Right cardiac atrium (tissue), 5 donors: ENCODE data around the gene TRMT10B. TPM values are rescaled to one million over a fixed set of nuclear protein-coding genes. Genes with fewer than 3 reads are reported as not detected.
A peak's percentile ranks its signal among the peaks of the same experiment; 100 is the strongest.
"Not testable (repeated sequence)": the region's sequence is repeated elsewhere in the genome, so short reads cannot be mapped to it uniquely, and the experiment has no call there.

Experiments
- ATAC-seq, 2 donors: fragments of 200-7000 bp; cut with Tn5 transposase; one replicate each; pipeline versions ENCODE4 v1.8.0 to v1.9.1; 2020; ENCODE audit warnings: moderate library complexity in 2 of 2, mild to moderate bottlenecking in 1 of 2
- DNase-seq, 3 donors: peaks; one replicate each; pipeline ENCODE4 v3.0.0-alpha.2; 2020
- H3K27ac ChIP-seq: one replicate; pipeline ENCODE4 v1.5.1; 2013; ENCODE audit warnings: mild to moderate bottlenecking, low read length, control low read depth, moderate library complexity
- H3K27me3 ChIP-seq: one replicate; pipeline ENCODE4 v1.6.1; 2013; ENCODE audit not compliant: control insufficient read depth, insufficient read depth
- H3K4me1 ChIP-seq: one replicate; pipeline ENCODE4 v1.6.1; 2013; ENCODE audit warnings: low read length; ENCODE audit not compliant: control insufficient read depth, insufficient read depth
- H3K4me3 ChIP-seq: one replicate; pipeline ENCODE4 v1.5.1; 2013; ENCODE audit warnings: low read length, control low read depth
- H3K9me3 ChIP-seq: one replicate; pipeline ENCODE4 v1.6.1; 2013; ENCODE audit warnings: low read length; ENCODE audit not compliant: control insufficient read depth
- WGBS: extraction: QIAGEN DNeasy Blood & Tissue Kit; methylation state at CpG from one replicate; pipeline ENCODE4 v1.1.7; 2013; 5-methylcytosine and 5-hydroxymethylcytosine counted together
- intact Hi-C, 4 donors: fragments of 100-400 bp; cut with DNase I; formaldehyde crosslinking; loops; one replicate each; pipeline versions ENCODE4 v1.11.0 to v1.14.0; 2022 to 2023
- polyA plus RNA-seq: library from polyadenylated mRNA; stranded (reverse); fragments of 200-250 nt; gene quantifications from one replicate; pipeline ENCODE4 v1.2.3, GENCODE V29; 2013
- total RNA-seq, 4 donors: library from RNA; stranded (reverse); fragmentation: NEBNext Ultra II Directional; extraction: Animal tissue kit (Norgen Biotek cat#: 25700); gene quantifications; one replicate each; pipeline ENCODE4 v1.2.1, GENCODE V29; 2021
- donor health status: healthy with polysubstance abuse.
- donor health status: DM: no; HTN: yes; CAD: no.
- donor health status: DM: no; HTN: no; CAD: no.
- donor health status: DM: no; HTN: yes; CAD: no; lungs with severe emphysema.
- donor health status: DM: yes; HTN: yes; CAD: no.

Gene TRMT10B
- total and polyA plus RNA-seq, 5 donors: 3.3 to 6.1 (median 5.2) TPM

GRCh38 chr9:37751186-37751585, 2.4 kb upstream of the TRMT10B start:
- intact Hi-C loops: no loop called here
- no peak for ATAC-seq
- DNase-seq: no peak
- Histone ChIP-seq H3K27me3 (no peaks in the 10 kb centered on the region), H3K27ac (no peak overlapping the region), H3K9me3 (no peaks in the 10 kb centered on the region), H3K4me3 (no peak overlapping the region), H3K4me1 (no peaks in the 10 kb centered on the region)
- 68% methylated on average over 6 of the region's 6 CpGs for WGBS

DNA sequence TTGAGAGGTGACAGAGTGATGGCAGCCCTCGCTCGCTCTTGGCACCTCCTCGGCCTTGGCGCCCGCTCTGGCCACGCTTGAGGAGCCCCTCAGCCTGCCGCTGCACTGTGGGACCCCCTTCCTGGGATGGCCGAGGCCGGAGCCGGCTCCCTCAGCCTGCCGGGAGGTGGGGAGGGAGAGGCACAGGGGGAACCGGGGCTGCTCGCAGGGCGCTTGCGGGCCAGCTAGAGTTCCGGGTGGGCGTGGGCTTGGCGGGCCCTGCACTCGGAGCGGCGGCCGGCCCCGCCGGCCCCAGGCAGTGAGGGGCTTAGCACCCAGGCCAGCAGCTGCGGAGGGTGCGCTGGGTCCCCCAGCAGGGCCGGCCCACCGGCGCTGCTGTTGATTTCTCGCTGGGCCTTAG, 1.9 kb upstream of the TRMT10B start:
- DNase-seq, H3K4me3 ChIP-seq, H3K4me1 ChIP-seq, ATAC-seq, H3K27me3 ChIP-seq, H3K27ac ChIP-seq, H3K9me3 ChIP-seq, intact Hi-C loops: not testable (repeated sequence)
- WGBS: 86% methylated on average over 30 of the region's 30 CpGs

DNA sequence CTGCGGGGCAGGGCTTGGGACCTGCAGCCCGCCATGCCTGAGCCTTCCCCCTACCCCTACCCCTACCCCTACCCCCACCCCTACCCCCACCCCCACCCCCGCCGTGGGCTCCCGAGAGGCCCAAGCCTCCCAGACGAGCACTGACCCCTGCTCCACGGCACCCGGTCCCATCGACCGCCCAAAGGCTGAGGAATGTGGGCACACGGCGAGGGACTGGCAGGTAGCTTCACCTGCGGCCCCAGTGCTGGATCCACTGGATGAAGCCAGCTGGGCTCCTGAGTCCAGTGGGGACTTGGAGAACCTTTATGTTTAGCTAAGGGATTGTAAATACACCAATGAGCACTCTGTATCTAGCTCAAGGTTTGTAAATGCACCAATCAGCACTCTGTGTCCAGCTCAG, 1.5 kb upstream of the TRMT10B start:
- ATAC-seq, H3K4me1 ChIP-seq, DNase-seq, H3K9me3 ChIP-seq, H3K27me3 ChIP-seq, H3K27ac ChIP-seq, intact Hi-C loops, H3K4me3 ChIP-seq: not testable (repeated sequence)
- WGBS: 93% methylated on average over 13 of the region's 13 CpGs

DNA sequence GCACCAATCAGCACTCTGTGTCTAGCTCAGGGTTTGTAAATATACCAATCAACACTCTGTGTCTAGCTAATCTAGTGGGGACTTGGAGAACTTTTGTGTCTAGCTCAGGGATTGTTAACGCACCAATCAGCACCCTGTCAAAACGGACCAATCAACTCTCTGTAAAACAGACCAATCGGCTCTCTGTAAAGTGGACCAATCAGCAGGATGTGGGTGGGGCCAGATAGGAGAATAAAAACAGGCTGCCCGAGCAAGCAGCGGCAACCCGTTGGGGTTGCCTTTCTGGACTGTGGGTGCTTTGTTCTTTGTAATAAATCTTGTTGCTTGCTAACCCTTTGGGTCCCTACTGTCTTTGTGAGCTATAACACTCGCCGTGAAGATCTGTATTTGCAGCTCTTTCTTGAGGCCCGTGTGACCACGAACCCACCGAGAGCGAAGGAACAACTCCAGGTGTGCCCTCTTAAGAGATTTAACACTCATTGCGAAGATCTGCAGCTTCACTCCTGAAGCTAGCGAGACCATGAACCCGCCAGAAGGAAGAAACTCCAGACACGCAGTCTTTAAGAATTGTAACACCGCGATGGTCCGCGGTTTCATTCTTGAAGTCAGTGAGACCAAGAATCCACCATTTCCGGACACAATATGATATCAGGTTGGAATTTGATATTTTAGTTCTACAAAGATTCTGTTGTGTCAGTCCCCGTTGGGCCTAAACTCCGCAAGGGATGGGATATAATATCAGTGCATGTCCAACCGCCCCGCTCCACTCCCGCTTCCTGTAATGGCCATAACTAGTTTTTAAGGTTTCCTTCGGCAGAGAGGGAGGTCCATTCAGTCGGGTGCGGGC, 740 bp upstream of the TRMT10B start:
- H3K4me3 ChIP-seq: peak overlapping the region; percentile 99
- no peak for ATAC-seq
- H3K9me3 ChIP-seq: no peaks in the 10 kb centered on the region
- H3K4me1 ChIP-seq: no peaks in the 10 kb centered on the region
- intact Hi-C loops: no loop called here
- H3K27ac ChIP-seq: no peak overlapping the region
- H3K27me3 ChIP-seq: no peaks in the 10 kb centered on the region
- 92% methylated on average over 29 of the region's 29 CpGs for WGBS
- peak in 1 of 3 donors; percentile 14 for DNase-seq

GRCh38 chr9:37758747-37759146, 5.1 kb downstream of the TRMT10B start:
- no peak for DNase-seq
- ATAC-seq: no peak
- intact Hi-C loops: no loop called here
- no peaks in the 10 kb centered on the region for H3K9me3 ChIP-seq
- H3K27ac ChIP-seq: no peak overlapping the region
- WGBS: 78% methylated on average over 3 of the region's 3 CpGs
- no peaks in the 10 kb centered on the region for H3K4me1 ChIP-seq
- no peak overlapping the region for H3K4me3 ChIP-seq
- H3K27me3 ChIP-seq: no peaks in the 10 kb centered on the region

- WGBS: 91% methylated on average over 7 of the region's 7 CpGs
- H3K4me3 ChIP-seq: no peak overlapping the region
- no peak for ATAC-seq
- intact Hi-C loops: no loop called here
- no peaks in the 10 kb centered on the region for H3K9me3 ChIP-seq
- H3K27ac ChIP-seq: no peak overlapping the region
- DNase-seq: no peak
- H3K4me1 ChIP-seq: no peaks in the 10 kb centered on the region
- no peaks in the 10 kb centered on the region for H3K27me3 ChIP-seq
These were observed 7.0 kb downstream of the TRMT10B start for GRCh38 chr9:37760416-37761161.

GRCh38 chr9:37761511-37761910, 7.9 kb downstream of the TRMT10B start:
- 74% methylated on average over 3 of the region's 3 CpGs for WGBS
- Histone ChIP-seq H3K27ac (no peak overlapping the region), H3K4me1 (no peaks in the 10 kb centered on the region), H3K27me3 (no peaks in the 10 kb centered on the region), H3K4me3 (no peak overlapping the region), H3K9me3 (no peaks in the 10 kb centered on the region)
- ATAC-seq (no peak), DNase-seq (no peak)
- intact Hi-C loops: no loop called here

GRCh38 chr9:37765263-37765662, 11.7 kb downstream of the TRMT10B start:
- DNase-seq, H3K4me1 ChIP-seq, H3K9me3 ChIP-seq, intact Hi-C loops, H3K4me3 ChIP-seq, H3K27ac ChIP-seq, H3K27me3 ChIP-seq, ATAC-seq: not testable (repeated sequence)
- 99% methylated on average over 5 of the region's 6 CpGs for WGBS

DNA sequence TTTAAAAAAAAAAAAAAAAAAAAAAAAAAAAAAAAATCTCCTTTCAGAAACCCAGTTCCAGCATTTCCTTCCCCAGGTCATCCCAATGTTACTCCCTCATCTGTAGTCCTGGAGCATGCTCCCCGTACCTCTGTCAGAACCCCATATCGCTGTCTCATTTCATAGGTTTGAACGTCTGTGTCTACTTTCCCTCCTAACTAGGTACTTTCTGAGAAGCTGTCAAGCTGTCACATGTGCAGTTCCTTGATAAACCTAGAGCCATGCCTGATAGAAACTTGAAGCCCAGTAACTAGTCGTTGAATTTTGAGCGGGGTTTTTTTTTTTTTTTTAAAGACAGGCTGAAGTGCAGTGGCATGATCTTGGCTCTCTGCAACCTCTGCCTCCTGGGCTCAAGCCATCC, 15.7 kb downstream of the TRMT10B start:
- intact Hi-C loops: no loop called here

GRCh38 chr9:37769995-37770394, 16.4 kb downstream of the TRMT10B start:
- Histone ChIP-seq H3K27me3 (no peaks in the 10 kb centered on the region), H3K4me3 (no peak overlapping the region), H3K27ac (no peak overlapping the region), H3K9me3 (no peaks in the 10 kb centered on the region), H3K4me1 (no peaks in the 10 kb centered on the region)
- 95% methylated on average over 3 of the region's 3 CpGs for WGBS
- DNase-seq (no peak), ATAC-seq (no peak)
- intact Hi-C loops: no loop called here

More for the DNA sequence above, 15.7 kb downstream of the TRMT10B start:
- no peaks in the 10 kb centered on the region for H3K4me1 ChIP-seq
- no peak overlapping the region for H3K27ac ChIP-seq
- ATAC-seq: no peak
- H3K4me3 ChIP-seq: no peak overlapping the region
- no peak for DNase-seq
- 86% methylated on average over 5 of the region's 5 CpGs for WGBS
- H3K27me3 ChIP-seq: no peaks in the 10 kb centered on the region
- no peaks in the 10 kb centered on the region for H3K9me3 ChIP-seq

- Histone ChIP-seq H3K4me3 (no peak overlapping the region), H3K27me3 (no peaks in the 10 kb centered on the region), H3K9me3 (no peaks in the 10 kb centered on the region), H3K27ac (no peak overlapping the region), H3K4me1 (no peaks in the 10 kb centered on the region)
- ATAC-seq (no peak), DNase-seq (no peak)
- 98% methylated on average over 1 of the region's 1 CpG for WGBS
- intact Hi-C loops: no loop called here
These were observed 21.8 kb downstream of the TRMT10B start for GRCh38 chr9:37775216-37775919.
